Retina (tissue), 1 donor: ENCODE measurements around the gene RDH11.
A peak's percentile ranks its signal among the peaks of the same experiment; 100 is the strongest.
"Not testable (repeated sequence)": the region's sequence is repeated elsewhere in the genome, so short reads cannot be mapped to it uniquely, and the experiment has no call there.

Experiments used
- DNase-seq: peaks from one replicate; pipeline ENCODE4 v3.0.0-alpha.2; 2016

The RDH11 gene, protein sequence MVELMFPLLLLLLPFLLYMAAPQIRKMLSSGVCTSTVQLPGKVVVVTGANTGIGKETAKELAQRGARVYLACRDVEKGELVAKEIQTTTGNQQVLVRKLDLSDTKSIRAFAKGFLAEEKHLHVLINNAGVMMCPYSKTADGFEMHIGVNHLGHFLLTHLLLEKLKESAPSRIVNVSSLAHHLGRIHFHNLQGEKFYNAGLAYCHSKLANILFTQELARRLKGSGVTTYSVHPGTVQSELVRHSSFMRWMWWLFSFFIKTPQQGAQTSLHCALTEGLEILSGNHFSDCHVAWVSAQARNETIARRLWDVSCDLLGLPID

DNA sequence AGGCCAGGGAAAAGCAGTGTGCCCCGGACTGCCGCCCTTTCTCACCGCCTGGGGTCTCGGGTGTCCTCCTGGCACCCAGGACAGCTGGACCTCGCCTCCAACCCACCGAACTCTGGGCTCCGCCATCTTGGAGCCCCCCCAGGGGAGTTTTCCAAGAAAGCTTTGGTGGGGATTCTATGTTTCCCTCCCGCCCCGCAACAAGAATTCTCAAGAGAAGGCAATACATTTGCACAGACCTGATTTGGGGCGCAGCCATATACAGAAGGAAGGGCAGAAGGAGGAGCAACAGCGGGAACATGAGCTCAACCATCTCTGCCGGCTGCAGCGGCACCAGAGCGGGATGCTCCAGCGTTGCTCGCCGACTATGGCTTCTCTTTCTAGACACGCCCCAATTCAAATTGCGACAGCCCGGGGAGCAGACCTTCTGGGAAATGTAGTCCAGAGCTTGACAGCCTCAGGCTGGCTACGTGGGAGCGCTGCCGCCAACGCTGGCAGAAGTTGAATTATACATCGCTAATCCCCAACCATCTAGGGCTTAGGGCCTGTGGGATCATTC lies at the start of gene RDH11:
Gene RDH11 (minus strand): TSS at position 371 of the 556 bp plus-strand sequence. CDS start 61 bp downstream, at position 310.
- DNase-seq: peak; percentile 94

DNA sequence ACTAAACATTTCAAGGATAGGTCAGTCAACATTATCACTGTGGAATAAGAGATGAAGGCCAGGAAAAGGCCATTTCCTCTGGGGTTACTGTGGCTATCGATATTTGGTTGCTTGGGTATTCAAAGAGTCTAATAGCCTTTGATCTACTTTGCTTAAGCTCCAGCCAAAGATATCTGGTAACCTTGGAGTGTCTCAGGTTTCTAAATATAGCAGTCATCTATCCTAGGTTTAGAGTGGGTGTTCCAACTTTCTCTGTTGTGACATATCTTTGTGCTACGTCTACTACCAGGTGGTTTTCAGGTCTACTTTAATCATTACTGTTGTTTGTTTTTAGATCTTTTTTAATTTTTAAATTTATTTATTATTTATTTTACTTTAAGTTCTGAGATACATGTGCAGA lies 48.5 kb upstream of the RDH11 start:
- no peak for DNase-seq

DNA sequence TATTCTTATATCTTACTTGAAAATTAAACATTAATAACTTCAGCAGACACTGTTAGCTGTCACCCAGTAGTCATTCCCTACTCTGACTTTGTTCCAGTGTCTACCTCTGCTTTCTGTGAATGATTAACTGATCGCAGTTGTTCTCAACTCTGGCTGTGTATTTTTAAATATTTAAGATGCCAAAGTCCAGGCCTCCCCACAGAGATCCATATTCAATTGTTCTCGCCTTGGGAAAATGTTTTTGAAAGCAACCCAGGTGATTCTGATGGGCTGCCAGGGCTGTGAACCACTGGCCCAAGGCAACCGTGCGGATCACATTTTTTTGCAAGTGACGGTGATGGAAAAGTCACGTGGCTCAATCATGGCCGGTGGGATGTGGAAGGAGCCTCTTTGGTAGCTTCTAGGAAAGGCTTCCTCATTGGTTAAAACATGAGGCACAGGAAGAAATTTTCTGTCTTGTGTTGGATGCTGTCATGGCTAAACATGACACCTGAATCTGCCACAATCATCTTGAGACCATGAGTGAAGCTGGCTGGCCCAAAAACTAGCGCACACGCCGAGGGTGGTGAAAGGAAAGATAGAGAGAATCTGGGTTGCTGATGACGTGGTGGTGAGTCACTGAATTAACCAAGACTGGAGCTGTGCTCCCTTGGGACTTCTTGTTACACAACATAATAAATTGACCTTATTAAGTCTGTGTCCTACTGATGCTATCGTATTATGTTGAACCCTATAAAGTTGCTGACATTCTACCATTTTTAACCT lies 43.4 kb upstream of the RDH11 start:
- no peak for DNase-seq

DNA sequence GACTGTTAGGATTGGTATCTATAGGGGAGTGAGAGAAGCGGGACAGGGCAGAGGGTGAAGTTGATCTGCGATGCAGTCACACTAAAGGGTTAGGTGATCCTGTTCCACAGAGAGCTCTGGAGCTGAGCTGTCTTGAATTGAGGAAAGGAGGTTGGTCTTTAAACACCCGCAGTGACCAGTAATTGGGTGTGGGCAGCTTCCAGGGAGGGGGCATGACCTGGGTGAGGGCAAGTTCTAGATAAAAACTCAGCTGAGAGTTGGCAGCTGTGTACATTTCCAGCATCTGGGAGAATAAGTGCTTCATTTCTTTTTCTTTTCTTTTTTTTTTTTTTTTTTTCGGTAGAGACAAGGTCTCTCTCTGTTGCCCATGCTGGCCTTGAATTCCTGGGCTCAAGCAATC lies 41.2 kb upstream of the RDH11 start:
- no peak for DNase-seq

DNA sequence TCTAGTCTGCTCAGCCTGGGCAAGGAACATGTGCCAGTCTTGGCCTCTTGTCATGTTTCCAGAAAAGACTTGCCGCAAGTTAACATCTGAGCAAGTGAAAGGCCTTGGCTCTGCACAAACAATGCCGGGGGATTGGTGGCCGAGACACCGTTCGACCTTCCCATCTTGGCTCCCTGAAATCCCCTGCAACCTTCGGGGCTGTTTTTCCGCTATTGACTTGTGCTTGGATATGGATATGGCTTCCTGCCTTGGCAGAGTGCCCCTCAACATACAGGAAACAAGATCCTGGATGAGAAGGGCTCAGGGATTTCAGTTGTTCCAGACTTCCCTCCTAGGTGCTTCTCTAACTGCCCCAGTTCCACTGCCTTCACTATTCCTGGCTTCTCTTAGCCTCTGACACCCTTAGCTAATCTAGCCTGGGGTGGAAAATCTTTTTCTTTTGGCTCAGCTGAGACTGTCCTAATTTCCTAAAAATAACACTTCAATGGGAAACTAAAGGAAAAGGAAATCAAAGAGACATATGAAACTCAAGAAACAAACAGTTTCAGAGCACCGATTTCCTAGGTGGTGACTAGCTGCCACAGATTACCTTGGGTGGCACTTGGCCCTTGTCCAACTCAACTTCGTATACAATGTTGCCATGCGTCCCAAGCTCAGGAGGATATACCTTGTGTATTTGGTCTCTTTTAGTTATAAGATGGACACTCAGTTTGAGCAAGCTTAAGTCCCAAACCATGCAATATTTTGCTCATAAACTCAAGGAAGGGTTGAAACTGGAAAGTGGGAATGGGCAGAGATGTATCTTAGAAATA lies 40.0 kb upstream of the RDH11 start:
- DNase-seq: no peak

DNA sequence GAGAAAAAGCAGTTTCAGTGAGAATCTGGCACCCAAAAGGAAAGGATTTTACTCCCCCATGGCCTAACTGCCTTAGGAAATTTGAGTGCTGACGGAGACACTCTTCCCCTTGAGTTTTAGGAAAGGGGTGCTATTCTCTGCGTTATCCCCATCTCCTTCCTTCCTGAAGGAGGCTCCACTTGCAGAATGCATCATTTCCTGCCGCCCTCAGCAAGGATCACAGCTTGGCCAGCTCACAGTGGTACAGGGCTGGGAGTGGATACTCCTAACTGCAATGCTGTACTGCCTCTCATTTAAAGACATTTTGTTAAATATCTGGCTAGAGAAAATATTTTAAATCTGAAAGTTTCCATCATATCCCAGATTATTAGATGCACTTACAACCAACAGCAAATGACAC lies 39.1 kb upstream of the RDH11 start:
- DNase-seq: no peak

DNA sequence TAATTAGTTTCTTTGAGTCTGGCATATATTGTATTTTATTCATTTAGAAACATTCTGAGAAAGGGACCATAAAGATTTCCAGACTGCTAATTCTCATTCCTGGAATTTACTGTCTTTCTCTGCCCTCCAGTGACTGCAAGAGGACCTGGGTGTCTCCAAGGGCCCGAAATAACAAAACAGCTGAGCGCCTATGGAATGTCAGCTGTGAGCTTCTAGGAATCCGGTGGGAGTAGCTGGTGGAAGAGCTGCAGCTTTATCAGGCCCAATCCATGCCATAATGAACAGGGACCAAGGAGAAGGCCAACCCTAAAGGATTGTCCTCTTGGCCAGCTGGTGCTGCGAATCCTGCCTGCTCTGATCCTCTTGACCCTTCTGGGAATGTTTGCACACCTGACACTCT lies 38.1 kb upstream of the RDH11 start:
- DNase-seq: no peak

DNA sequence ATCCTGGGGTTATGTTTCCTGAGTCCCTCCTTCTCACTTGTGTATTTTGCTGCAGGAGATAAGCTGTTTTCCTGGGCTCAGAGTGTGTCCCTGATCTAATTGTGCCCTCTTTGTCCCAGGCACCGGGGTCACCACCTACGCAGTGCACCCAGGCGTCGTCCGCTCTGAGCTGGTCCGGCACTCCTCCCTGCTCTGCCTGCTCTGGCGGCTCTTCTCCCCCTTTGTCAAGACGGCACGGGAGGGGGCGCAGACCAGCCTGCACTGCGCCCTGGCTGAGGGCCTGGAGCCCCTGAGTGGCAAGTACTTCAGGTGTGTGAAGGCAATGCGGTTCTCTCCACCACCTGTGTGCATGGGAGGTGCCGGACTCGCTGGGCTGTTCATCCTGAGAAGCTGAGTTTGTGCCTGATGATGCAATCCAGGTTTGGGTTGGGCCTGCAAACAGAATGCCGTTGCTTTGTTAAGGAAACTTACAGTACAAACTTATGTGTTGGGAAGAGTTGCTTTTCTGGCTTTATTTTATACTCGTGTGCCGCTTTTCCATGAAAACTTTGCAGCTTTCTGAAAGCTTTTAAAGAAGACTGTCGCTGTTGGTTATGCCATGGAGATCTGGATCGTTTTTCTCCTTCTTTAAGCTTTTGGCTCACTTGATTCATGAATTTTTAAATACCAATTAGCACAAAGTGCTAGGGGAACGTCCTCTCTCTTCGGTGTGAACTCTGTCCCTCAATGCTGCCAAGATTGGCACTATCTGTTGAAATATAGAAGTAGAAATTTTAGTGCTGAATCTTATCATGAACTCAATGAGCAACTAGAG lies 33.7 kb upstream of the RDH11 start:
- DNase-seq: peak; percentile 12

DNA sequence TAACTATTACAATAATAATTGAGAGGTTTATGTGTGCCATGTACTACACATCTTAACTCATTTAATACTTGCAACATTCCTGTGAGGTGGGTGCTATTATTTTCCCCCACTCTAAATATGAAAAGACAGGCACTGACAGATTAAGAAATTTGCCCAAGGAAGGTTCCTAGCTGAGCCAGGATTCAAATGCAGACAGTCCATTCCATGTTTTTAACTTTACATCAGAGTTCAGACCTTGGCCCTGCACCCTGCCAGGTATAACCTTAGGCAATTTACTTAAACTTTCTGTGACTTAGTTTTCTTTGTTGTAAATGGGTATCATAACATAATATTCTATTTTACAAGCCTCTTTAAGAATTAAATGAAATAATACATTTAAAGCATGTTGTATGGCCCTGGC lies 32.7 kb upstream of the RDH11 start:
- DNase-seq: no peak

DNA sequence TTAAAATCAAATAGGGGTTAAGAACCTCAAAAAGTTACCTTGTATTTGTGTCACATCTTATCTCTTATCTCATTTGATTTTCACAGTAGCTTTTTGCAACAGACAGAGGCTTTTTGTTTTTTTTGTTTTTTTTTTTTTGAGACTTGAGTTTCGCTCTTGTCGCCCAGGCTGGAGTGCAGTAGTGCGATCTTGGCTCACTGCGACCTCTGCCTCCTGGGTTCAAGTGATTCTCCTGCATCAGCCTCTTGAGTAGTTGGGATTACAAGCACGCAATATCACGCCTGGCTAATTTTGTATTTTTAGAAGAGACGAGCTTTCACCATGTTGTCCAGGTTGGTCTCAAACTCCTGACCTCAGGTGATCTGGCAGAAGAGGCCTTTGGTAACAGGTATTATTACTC lies 31.8 kb upstream of the RDH11 start:
- no peak for DNase-seq

DNA sequence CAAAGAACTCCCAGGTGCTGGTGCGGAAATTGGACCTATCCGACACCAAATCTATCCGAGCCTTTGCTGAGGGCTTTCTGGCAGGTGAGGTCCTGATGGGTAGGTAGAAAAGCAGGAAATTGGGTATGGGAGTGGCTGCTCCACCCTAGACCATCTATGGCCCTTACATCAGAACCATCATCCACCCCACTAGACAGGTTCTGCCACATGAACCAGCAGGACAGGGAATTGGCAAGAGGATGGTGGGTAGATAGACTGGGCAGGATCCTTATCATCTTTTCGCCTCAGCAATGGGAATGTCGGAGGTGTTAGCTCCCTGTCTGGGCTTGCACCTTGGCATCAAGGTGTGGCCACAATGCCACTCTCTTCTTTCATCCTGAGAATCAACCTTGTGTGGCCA lies 29.6 kb upstream of the RDH11 start:
- no peak for DNase-seq

DNA sequence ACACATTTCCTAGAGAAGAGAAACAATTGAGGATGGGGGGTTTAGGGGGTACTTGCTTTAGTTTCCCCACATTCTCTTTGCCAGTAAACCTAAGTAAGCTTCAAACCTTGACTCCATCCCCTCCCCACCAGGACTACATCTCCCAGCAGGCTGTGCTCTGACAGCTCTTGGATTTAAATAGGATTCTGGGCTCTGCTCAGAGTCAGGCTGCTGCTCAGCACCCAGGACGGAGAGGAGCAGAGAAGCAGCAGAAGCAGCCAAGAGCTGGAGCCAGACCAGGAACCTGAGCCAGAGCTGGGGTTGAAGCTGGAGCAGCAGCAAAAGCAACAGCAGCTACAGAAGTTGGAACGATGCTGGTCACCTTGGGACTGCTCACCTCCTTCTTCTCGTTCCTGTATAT lies 26.7 kb upstream of the RDH11 start:
- peak; percentile 18 for DNase-seq

DNA sequence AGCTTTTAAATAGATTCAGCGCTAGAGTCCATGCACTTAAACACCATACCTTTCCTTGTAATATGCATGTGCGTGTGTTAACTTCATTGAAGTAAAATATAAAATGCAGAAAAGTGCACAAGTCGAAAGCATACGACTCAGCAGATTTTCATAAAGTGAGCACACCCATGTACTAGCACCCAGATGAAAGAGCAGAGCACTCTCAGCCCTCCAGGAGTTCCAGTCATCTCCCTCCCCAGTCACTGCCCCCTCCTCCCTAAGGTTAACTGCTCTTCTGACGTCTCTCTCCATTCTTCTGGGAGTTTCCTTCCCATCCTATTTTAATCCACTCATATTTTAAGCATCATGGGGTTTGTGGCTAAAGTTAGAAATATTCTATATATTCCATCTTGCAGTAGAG lies 26.3 kb upstream of the RDH11 start:
- DNase-seq: no peak

DNA sequence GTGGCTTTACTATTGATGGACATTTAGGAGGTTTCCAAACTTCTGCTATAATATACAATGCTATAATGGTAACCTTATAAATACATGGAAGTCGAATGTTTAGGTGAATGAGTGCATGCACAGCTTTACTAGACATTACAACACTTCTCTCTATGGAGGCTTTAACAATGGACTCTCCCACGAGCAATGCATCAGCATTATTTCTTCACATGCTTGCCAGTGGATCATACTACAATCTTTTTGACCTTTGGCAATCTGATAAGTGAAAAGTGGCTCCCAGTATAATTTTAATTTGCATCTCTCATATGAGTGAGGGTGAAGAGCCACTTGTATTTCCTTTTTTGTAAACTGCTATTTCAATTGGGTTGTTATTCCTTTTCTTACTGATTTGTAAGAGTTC lies 24.3 kb upstream of the RDH11 start:
- no peak for DNase-seq

DNA sequence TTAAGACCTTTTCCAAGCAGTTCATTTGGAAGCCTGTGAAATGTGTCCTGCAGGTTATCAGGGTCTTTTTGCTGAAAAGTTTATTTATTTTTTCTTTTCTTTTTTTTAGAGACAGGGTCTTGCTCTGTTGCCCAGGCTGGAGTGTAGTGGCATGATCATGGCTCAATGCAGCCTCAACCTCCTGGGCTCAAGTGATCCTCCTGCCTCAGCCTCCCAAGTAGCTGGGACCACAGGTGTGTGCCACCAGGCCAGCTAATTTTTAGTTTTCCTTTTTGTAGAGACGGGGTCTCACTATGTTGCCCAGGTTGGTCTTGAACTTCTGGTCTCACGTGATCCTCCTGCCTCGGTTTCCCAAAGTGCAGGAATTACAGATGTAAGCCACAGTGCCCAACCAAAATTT lies 23.8 kb upstream of the RDH11 start:
- not testable (repeated sequence) for DNase-seq

DNA sequence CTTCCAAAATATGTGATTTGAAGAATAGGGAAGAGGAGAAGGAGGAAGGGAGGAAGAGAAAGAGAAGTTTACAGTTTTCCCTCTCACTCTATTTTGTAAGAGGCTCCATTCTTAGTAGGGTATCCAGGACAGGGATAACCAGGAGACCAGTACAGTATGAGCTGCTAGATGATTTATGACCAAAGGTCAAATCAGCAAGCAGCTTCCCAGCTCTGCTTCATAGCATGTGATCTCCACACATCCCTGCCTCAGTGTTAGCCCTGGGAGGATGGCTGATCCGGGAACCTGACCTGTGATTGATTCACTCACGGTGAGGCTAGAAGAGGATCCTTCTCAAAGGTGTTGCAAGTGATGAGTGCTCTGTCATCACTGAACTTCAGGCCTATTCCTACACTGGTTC lies 22.7 kb upstream of the RDH11 start:
- DNase-seq: no peak

DNA sequence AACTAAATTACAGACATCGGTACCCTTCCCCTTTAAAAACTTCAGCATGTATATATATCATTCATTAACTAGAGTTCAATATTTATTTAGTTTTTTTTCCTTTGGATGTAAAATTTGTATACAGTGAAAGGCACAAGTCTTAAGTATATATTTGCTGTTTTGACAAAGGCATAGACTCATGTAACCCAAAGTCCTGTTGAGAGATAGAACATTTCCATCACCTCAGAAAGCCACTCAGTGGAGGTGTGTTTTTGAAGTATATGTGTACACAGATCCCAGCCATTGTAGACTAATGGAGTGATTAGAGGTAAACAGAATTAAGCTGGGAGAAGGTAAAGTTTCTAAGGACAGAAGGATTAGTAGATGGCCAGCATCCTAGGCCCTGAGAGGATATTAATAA lies 21.5 kb upstream of the RDH11 start:
- no peak for DNase-seq

DNA sequence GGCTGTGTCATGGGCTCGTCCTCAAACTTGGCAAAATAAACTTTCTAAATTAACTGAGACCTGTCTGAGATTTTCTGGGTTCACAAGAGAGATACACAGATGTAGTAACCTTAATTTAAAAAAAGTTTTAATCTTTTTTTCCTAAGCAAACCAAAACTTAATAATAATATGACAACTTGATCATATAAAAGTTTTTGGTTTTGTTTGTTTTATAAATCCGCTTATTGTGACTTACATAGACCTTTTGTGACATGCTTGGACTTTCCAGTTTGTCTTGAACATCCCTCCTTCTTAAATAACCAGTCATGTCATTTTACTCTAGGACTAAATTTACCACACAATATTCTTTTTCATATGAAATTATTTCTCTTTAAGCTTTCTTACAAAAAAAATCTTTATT lies 14.6 kb upstream of the RDH11 start:
- DNase-seq: no peak

DNA sequence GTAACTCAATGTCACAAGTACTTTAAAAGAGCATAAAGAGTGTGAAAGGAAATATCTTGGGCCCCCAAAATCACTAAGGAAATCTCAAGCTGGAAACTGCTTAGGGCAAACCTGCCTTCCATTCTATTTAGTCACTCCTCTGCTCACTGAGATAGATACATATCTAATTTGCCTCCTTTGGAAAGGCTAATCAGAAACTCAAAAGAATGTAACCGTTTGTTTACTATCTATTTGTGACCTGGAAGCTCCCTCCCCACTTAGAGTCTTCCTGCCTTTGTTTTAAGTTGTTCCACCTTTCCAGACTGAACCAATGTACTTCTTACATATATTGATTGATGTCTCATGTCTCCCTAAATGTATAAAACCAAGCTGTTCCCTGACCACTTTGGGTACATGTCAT lies 14.2 kb upstream of the RDH11 start:
- not testable (repeated sequence) for DNase-seq

DNA sequence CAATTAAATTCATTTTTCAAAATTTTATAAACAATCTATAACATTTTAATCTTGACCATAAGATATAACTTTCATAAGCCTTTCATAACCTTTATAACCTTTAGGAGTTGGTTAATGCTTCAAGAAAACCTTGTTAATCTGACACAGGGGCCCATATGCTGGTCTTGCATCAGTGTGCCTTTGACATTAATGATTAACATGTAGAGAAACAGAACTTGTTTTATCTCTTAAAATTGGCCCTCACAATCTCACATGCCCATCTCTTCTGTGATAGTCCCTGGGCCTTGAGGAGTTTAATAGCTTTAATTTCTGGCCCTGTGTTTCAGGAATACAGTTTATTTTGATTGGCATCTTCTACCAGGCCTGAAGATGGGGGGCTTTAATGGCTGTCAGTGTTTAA lies 13.8 kb upstream of the RDH11 start:
- not testable (repeated sequence) for DNase-seq

DNA sequence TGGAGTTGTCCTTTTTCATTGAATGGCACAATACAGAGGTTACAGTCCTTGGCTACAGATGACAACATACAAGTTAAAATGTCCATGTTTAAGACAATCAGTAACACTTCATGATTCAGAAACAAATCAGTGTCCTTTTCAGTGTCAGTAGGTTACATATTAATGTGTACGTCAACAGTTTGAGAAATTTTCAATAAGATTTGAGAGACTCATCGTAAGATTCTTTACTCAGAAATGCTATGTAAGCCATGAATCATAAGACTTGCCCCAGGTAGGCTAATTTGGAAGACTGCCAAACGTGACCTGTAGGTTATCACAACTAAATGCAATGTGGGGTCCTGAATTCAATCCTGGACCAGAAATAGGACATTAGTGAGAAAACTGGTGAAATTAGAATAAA lies 9.6 kb upstream of the RDH11 start:
- no peak for DNase-seq

DNA sequence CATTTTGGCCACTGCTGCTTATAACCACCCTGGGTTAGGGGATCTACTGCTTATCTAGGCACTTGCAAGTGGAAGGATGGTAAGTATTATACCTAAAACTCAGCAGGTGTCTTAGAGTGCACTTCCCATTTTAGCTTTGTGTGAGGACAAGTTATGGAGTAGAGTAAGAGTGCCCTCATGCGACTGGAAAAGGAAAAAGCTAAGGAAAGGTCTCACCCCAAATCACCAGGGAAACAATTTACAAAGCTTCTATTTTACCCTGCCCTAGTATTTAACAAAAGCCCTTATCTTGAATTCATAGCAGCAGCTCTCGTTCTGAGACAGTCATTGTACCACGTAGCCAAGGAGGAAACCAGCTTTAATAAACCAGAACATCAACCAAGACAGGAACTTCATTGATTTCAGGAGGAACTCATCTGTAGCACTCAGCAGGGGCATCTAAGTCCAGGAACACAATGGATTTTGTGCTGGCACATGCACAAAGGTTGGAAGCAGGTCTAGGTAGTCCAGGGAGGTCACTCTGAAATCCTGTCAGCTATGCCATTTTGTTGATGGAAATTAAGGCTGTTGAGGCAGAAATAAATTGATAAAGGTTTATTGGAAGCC lies 9.0 kb upstream of the RDH11 start:
- peak; percentile 61 for DNase-seq
